H9 (cell line): ENCODE measurements around the gene TRIM10. TPM values are rescaled to one million over a fixed set of nuclear protein-coding genes. Genes with fewer than 3 reads are reported as not detected.

Experiments used
- DNase-seq: peaks from one replicate; pipeline ENCODE4 v3.0.0-alpha.2; 2017
- H2AFZ ChIP-seq: one replicate; pipeline ENCODE4 v1.6.1; 2013; ENCODE audit warnings: mild to moderate bottlenecking, low read length, control low read depth, moderate library complexity
- H2AK5ac ChIP-seq: 2 replicates; pipeline ENCODE4 v1.6.1; 2013; ENCODE audit warnings: low read length, control low read depth, mixed read lengths; ENCODE audit not compliant: insufficient read length
- H2BK120ac ChIP-seq: one replicate; pipeline ENCODE4 v1.6.1; 2013; ENCODE audit warnings: low read depth, mild to moderate bottlenecking, low read length, control low read depth, inconsistent platforms; ENCODE audit not compliant: poor library complexity, severe bottlenecking
- H2BK12ac ChIP-seq: 2 replicates; pipeline ENCODE4 v1.6.1; 2013; ENCODE audit warnings: low read length, control low read depth, mixed read lengths, low read depth; ENCODE audit not compliant: insufficient read length
- H2BK15ac ChIP-seq: 2 replicates; pipeline ENCODE4 v1.6.1; 2013; ENCODE audit warnings: low read depth, low read length, control low read depth
- H2BK20ac ChIP-seq: one replicate; pipeline ENCODE4 v1.6.1; 2013; ENCODE audit warnings: low read depth, mild to moderate bottlenecking, low read length, control low read depth, inconsistent platforms; ENCODE audit not compliant: poor library complexity, severe bottlenecking
- H2BK5ac ChIP-seq: 2 replicates; pipeline ENCODE4 v1.6.1; 2013; ENCODE audit warnings: low read length, control low read depth, mixed read lengths; ENCODE audit not compliant: insufficient read length
- H3K14ac ChIP-seq: 2 replicates; pipeline ENCODE4 v1.6.1; 2013; ENCODE audit warnings: low read length, control low read depth; ENCODE audit not compliant: insufficient read depth
- H3K18ac ChIP-seq: 2 replicates; pipeline ENCODE4 v1.6.1; 2013; ENCODE audit warnings: low read depth, mild to moderate bottlenecking, mixed read lengths, low read length, control low read depth; ENCODE audit not compliant: insufficient read length
- H3K23ac ChIP-seq: 2 replicates; pipeline ENCODE4 v1.6.1; 2013; ENCODE audit warnings: low read length, control low read depth, mixed read lengths, low read depth; ENCODE audit not compliant: insufficient read length
- H3K23me2 ChIP-seq: 2 replicates; pipeline ENCODE4 v1.6.1; 2013; ENCODE audit warnings: low read depth, mild to moderate bottlenecking, mixed read lengths, low read length, control low read depth; ENCODE audit not compliant: insufficient read length, poor library complexity, severe bottlenecking
- H3K27ac ChIP-seq: 2 replicates; pipeline ENCODE4 v1.5.1; 2013; ENCODE audit warnings: low read length, control low read depth, mixed read lengths, low read depth; ENCODE audit not compliant: insufficient read length
- H3K27me3 ChIP-seq: 2 replicates; pipeline ENCODE4 v1.6.1; 2013; ENCODE audit warnings: low read length, control low read depth, inconsistent platforms; ENCODE audit not compliant: insufficient read depth
- H3K4ac ChIP-seq: 2 replicates; pipeline ENCODE4 v1.6.1; 2013; ENCODE audit warnings: low read depth, mild to moderate bottlenecking, control low read depth, inconsistent platforms, low read length, moderate library complexity
- H3K4me1 ChIP-seq: 2 replicates; pipeline ENCODE4 v1.6.1; 2013; ENCODE audit warnings: low read length, control low read depth, inconsistent platforms; ENCODE audit not compliant: insufficient read depth
- H3K4me2 ChIP-seq: 2 replicates; pipeline ENCODE4 v1.6.1; 2013; ENCODE audit warnings: low read length, control low read depth, mixed read lengths; ENCODE audit not compliant: insufficient read length, insufficient read depth
- H3K56ac ChIP-seq: 2 replicates; pipeline ENCODE4 v1.6.1; 2013; ENCODE audit warnings: low read depth, mild to moderate bottlenecking, mixed read lengths, low read length, control low read depth; ENCODE audit not compliant: insufficient read length
- H3K79me1 ChIP-seq: 2 replicates; pipeline ENCODE4 v1.6.1; 2013; ENCODE audit warnings: low read depth, mild to moderate bottlenecking, moderate library complexity, low read length, control low read depth, inconsistent platforms; ENCODE audit not compliant: insufficient read depth, poor library complexity, severe bottlenecking
- H3K79me2 ChIP-seq: 2 replicates; pipeline ENCODE4 v1.6.1; 2013; ENCODE audit warnings: low read length, control low read depth, inconsistent platforms; ENCODE audit not compliant: insufficient read depth
- H3K9ac ChIP-seq: 2 replicates; pipeline ENCODE4 v1.6.1; 2013; ENCODE audit warnings: low read length, control low read depth, mixed read lengths; ENCODE audit not compliant: insufficient read length; ENCODE audit errors: extremely low read depth
- H3K9me3 ChIP-seq: one replicate; pipeline ENCODE4 v1.6.1; 2013; ENCODE audit warnings: low read depth, low read length, inconsistent platforms; ENCODE audit not compliant: control insufficient read depth
- H3T11ph ChIP-seq: one replicate; pipeline ENCODE4 v1.6.1; 2013; ENCODE audit warnings: mild to moderate bottlenecking, low read length, control low read depth, inconsistent platforms
- H4K20me1 ChIP-seq: one replicate; pipeline ENCODE4 v1.6.1; 2013; ENCODE audit not compliant: control insufficient read depth, insufficient read length, insufficient read depth
- H4K5ac ChIP-seq: 2 replicates; pipeline ENCODE4 v1.6.1; 2013; ENCODE audit warnings: low read depth, mild to moderate bottlenecking, mixed read lengths, low read length, control low read depth; ENCODE audit not compliant: insufficient read length
- H4K8ac ChIP-seq: replicated peaks from 2 replicates; pipeline ENCODE4 v1.6.1; 2013; ENCODE audit warnings: low read length, control low read depth, mixed read lengths, low read depth; ENCODE audit not compliant: insufficient read length
- H4K91ac ChIP-seq: 2 replicates; pipeline ENCODE4 v1.6.1; 2013; ENCODE audit warnings: low read depth, mild to moderate bottlenecking, moderate library complexity, mixed read lengths, low read length, control low read depth; ENCODE audit not compliant: insufficient read length
- H3K27ac Mint-ChIP-seq, 3 experiments: 2 replicates in 2 of 3; 3 replicates in 1 of 3; pipeline ENCODE4 v1.8.0; 2020 to 2021; ENCODE audit warnings: mixed read lengths in 3 of 3, mild to moderate bottlenecking in 1 of 3, moderate library complexity in 1 of 3
- H3K27me3 Mint-ChIP-seq: 2 replicates; pipeline ENCODE4 v1.8.0; 2021; ENCODE audit warnings: low read depth, mild to moderate bottlenecking, moderate library complexity, mixed read lengths
- H3K36me3 Mint-ChIP-seq, 3 experiments: 2 replicates in 2 of 3; 3 replicates in 1 of 3; pipeline ENCODE4 v1.8.0; 2020 to 2021; ENCODE audit warnings: low read depth in 3 of 3, mixed read lengths in 3 of 3; ENCODE audit not compliant: insufficient read depth in 1 of 3
- H3K4me1 Mint-ChIP-seq, 2 experiments: 2 replicates each; pipeline ENCODE4 v1.8.0; 2020; ENCODE audit warnings: mixed read lengths in 2 of 2
- H3K4me3 Mint-ChIP-seq, 2 experiments: 2 replicates in 1 of 2; 3 replicates in 1 of 2; pipeline ENCODE4 v1.8.0; 2020 to 2021; ENCODE audit warnings: mild to moderate bottlenecking in 2 of 2, mixed read lengths in 2 of 2, moderate library complexity in 1 of 2
- H3K9me3 Mint-ChIP-seq, 2 experiments: 2 replicates in 1 of 2; 3 replicates in 1 of 2; pipeline ENCODE4 v1.8.0; 2020; ENCODE audit warnings: mild to moderate bottlenecking in 2 of 2, mixed read lengths in 2 of 2, moderate library complexity in 1 of 2
- WGBS: extraction: QIAGEN DNeasy Blood & Tissue Kit; methylation state at CpG from one replicate; pipeline ENCODE4 v1.1.7; 2013; ENCODE audit warnings: missing lambda C conversion rate, low lambda C conversion rate, mixed read lengths; ENCODE audit not compliant: insufficient read length; ENCODE audit errors: extremely low coverage; 5-methylcytosine and 5-hydroxymethylcytosine counted together
- total RNA-seq: library from RNA; stranded (reverse); gene quantifications from 2 replicates; pipeline ENCODE4 v1.2.1, GENCODE V29; 2021
- TF ChIP-seq, protein P1 (sequence below): fragments of 200-600 bp; sonication (generic); conservative IDR thresholded peaks from 3 replicates; pipeline ENCODE4 v1.8.0; 2021; ENCODE audit warnings: antibody characterized with exemption, mild to moderate bottlenecking

TRIM10 gene
- total RNA-seq, 1 experiment from 2014 or later, result 0.07 TPM

DNA sequence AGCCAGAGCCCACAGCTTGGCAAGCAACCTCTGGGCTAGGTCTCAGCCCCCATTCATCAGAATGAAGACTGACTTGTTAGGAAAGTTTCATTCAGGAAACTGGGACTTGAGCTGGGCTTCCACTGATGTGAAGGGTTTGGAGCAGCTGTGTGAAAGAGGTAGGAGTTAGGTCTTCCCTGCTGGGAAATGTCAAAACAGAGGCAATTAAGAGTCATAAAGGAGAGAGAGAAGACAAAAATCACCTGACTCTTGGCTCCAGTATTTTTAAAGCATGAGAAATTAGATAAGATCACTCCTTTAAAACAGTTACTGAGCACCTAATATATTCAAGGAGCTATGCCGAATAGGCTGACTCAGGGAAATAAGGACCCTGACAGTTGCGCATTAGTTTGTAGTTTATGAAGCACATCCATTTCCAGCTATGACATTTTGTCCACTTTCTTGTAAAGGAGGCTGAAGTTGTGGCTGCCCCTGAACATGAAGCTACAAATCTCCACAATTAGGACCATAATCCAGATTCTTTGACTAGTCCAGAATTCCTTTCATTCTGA is 29.0 kb downstream of the TRIM10 start:
- Histone ChIP-seq H3K14ac (no peak overlapping the region), H2AFZ (no peak overlapping the region), H3T11ph (no peak overlapping the region), H3K9ac (no peak overlapping the region), H3K23me2 (peaks cover 9% of the 10 kb centered on the region), H3K79me2 (no peaks in the 10 kb centered on the region), H2BK12ac (no peak overlapping the region), H2BK20ac (no peak overlapping the region), H3K9me3 (no peaks in the 10 kb centered on the region), H2BK5ac (no peak overlapping the region), H3K27me3 (peaks cover 13% of the 10 kb centered on the region; the same call in 1 of the 2 replicates), H2BK120ac (no peak overlapping the region), H3K4me1 (no peaks in the 10 kb centered on the region), H3K56ac (no peak overlapping the region), H3K4me2 (no peak overlapping the region), H3K79me1 (no peaks in the 10 kb centered on the region), H4K20me1 (no peaks in the 10 kb centered on the region), H2AK5ac (no peak overlapping the region), H4K91ac (no peak overlapping the region), H3K23ac (no peak overlapping the region), H3K18ac (no peak overlapping the region), H3K4ac (no peak overlapping the region), H2BK15ac (no peak overlapping the region), H4K8ac (no peak overlapping the region), H4K5ac (no peak overlapping the region), H3K27ac (no peak overlapping the region)
- WGBS, result no CpG with 5 or more reads among the region's 2 CpGs
- peaks cover 74% of the 10 kb centered on the region for H3K27me3 Mint-ChIP-seq
- H3K4me3 Mint-ChIP-seq, result no peak overlapping the region
- H3K27ac Mint-ChIP-seq, result no peak overlapping the region
- no peaks in the 10 kb centered on the region for H3K36me3 Mint-ChIP-seq
- TF ChIP-seq, protein P1, sequence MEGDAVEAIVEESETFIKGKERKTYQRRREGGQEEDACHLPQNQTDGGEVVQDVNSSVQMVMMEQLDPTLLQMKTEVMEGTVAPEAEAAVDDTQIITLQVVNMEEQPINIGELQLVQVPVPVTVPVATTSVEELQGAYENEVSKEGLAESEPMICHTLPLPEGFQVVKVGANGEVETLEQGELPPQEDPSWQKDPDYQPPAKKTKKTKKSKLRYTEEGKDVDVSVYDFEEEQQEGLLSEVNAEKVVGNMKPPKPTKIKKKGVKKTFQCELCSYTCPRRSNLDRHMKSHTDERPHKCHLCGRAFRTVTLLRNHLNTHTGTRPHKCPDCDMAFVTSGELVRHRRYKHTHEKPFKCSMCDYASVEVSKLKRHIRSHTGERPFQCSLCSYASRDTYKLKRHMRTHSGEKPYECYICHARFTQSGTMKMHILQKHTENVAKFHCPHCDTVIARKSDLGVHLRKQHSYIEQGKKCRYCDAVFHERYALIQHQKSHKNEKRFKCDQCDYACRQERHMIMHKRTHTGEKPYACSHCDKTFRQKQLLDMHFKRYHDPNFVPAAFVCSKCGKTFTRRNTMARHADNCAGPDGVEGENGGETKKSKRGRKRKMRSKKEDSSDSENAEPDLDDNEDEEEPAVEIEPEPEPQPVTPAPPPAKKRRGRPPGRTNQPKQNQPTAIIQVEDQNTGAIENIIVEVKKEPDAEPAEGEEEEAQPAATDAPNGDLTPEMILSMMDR, result no peak
- DNase-seq, result no peak
- peaks cover 5 to 11% of the 10 kb centered on the region in 2 experiments for H3K4me1 Mint-ChIP-seq
- no peaks in the 10 kb centered on the region for H3K9me3 Mint-ChIP-seq
